GM21723 (cell line): ENCODE measurements around the gene THOC7.
A peak's percentile ranks its signal among the peaks of the same experiment; 100 is the strongest.

Experiments
- ATAC-seq: cut with Tn5 transposase; IDR thresholded peaks from one replicate; pipeline ENCODE4 v1.9.1; 2021; ENCODE audit warnings: mild to moderate bottlenecking, moderate library complexity; ENCODE audit not compliant: unreplicated experiment

THOC7 gene

GRCh38 chr3:63880653-63881052, 17.0 kb upstream of the THOC7 start:
- no peak for ATAC-seq

- ATAC-seq, result no peak
These were observed 14.9 kb upstream of the THOC7 start for GRCh38 chr3:63878394-63879060.

- no peak for ATAC-seq
These were observed 14.3 kb upstream of the THOC7 start for GRCh38 chr3:63877737-63878393.

GRCh38 chr3:63876260-63876659, 12.7 kb upstream of the THOC7 start:
- ATAC-seq, result no peak

GRCh38 chr3:63875510-63875909, 11.9 kb upstream of the THOC7 start:
- no peak for ATAC-seq

- ATAC-seq, result no peak
These were observed 11.2 kb upstream of the THOC7 start for GRCh38 chr3:63874769-63875168.

- ATAC-seq, result no peak
These were observed 8.7 kb upstream of the THOC7 start for GRCh38 chr3:63872135-63872924.

GRCh38 chr3:63870615-63871005, 7.0 kb upstream of the THOC7 start:
- ATAC-seq, result no peak

- no peak for ATAC-seq
These were observed 6.5 kb upstream of the THOC7 start for GRCh38 chr3:63869940-63870614.

GRCh38 chr3:63867225-63867624, 3.6 kb upstream of the THOC7 start:
- no peak for ATAC-seq

- ATAC-seq, result no peak
These were observed 1.3 kb upstream of the THOC7 start for GRCh38 chr3:63864965-63865327.

GRCh38 chr3:63864008-63864964, 681 bp upstream of the THOC7 start:
- peak; percentile 47 for ATAC-seq

GRCh38 chr3:63862804-63863149, 828 bp downstream of the THOC7 start:
- peak; percentile 10 for ATAC-seq

GRCh38 chr3:63861306-63861705, 2.3 kb downstream of the THOC7 start:
- ATAC-seq, result no peak

- ATAC-seq, result no peak
These were observed 2.8 kb downstream of the THOC7 start for GRCh38 chr3:63860776-63861175.

- ATAC-seq, result no peak
These were observed 6.3 kb downstream of the THOC7 start for GRCh38 chr3:63857311-63857710.

- ATAC-seq, result no peak
These were observed 8.2 kb downstream of the THOC7 start for GRCh38 chr3:63855333-63855940.

- no peak for ATAC-seq
These were observed 10.5 kb downstream of the THOC7 start for GRCh38 chr3:63853106-63853505.

GRCh38 chr3:63851287-63851686, 12.3 kb downstream of the THOC7 start:
- ATAC-seq, result no peak

- no peak for ATAC-seq
These were observed 14.4 kb downstream of the THOC7 start for GRCh38 chr3:63849175-63849574.
